Astrocyte (in vitro differentiated cells and primary cell): ENCODE measurements around the gene WDR4. TPM values are rescaled to one million over a fixed set of nuclear protein-coding genes. Genes with fewer than 3 reads are reported as not detected.

ENCODE experiments used
- DNase-seq: peaks from one replicate; pipeline ENCODE4 v3.0.0-alpha.2; 2010; ENCODE audit warnings: low read depth
- FAIRE-seq: peaks from 2 replicates; lab custom pipeline; 2011; peaks lifted over from hg19 to GRCh38; lab: Jason Lieb, UNC
- H2AFZ ChIP-seq: 2 replicates; pipeline ENCODE4 v1.6.0; 2012; ENCODE audit warnings: low read depth, low read length, inconsistent platforms
- H3K27ac ChIP-seq: 2 replicates; pipeline ENCODE4 v1.5.1; 2011; ENCODE audit warnings: low read depth, low read length, inconsistent platforms
- H3K27me3 ChIP-seq: 2 replicates; pipeline ENCODE4 v1.6.0; 2011; ENCODE audit warnings: low read length, inconsistent platforms; ENCODE audit not compliant: insufficient read depth
- H3K36me3 ChIP-seq: 2 replicates; pipeline ENCODE4 v1.5.1; 2011; ENCODE audit warnings: low read length, inconsistent platforms; ENCODE audit not compliant: insufficient read depth
- H3K4me1 ChIP-seq: 2 replicates; pipeline ENCODE4 v1.5.1; 2011; ENCODE audit warnings: low read length, inconsistent platforms; ENCODE audit not compliant: insufficient read depth
- H3K4me2 ChIP-seq: 2 replicates; pipeline ENCODE4 v1.6.0; 2012; ENCODE audit warnings: low read length, inconsistent platforms
- H3K4me3 ChIP-seq: 2 replicates; pipeline ENCODE4 v1.5.1; 2011; ENCODE audit warnings: low read depth, mild to moderate bottlenecking, low read length, inconsistent platforms; ENCODE audit not compliant: insufficient read depth
- H3K79me2 ChIP-seq: 2 replicates; pipeline ENCODE4 v1.6.0; 2012; ENCODE audit warnings: mild to moderate bottlenecking, low read length, inconsistent platforms; ENCODE audit not compliant: insufficient read depth
- H3K9ac ChIP-seq: 2 replicates; pipeline ENCODE4 v1.6.0; 2012; ENCODE audit warnings: mild to moderate bottlenecking, low read length, inconsistent platforms
- H3K9me3 ChIP-seq: 2 replicates; pipeline ENCODE4 v1.5.1; 2012; ENCODE audit warnings: low read depth, mild to moderate bottlenecking, low read length, inconsistent platforms; ENCODE audit not compliant: insufficient read depth
- H4K20me1 ChIP-seq: 2 replicates; pipeline ENCODE4 v1.6.0; 2012; ENCODE audit warnings: low read length, inconsistent platforms; ENCODE audit not compliant: insufficient read depth
- H3K27ac Mint-ChIP-seq: one replicate; pipeline ENCODE4 v1.8.0; 2021; ENCODE audit warnings: mild to moderate bottlenecking, mixed read lengths; ENCODE audit not compliant: unreplicated experiment
- H3K27me3 Mint-ChIP-seq: one replicate; pipeline ENCODE4 v1.8.0; 2021; ENCODE audit warnings: low read depth, mixed read lengths; ENCODE audit not compliant: unreplicated experiment
- H3K36me3 Mint-ChIP-seq: one replicate; pipeline ENCODE4 v1.8.0; 2021; ENCODE audit warnings: low read depth, mixed read lengths; ENCODE audit not compliant: unreplicated experiment
- H3K4me1 Mint-ChIP-seq: one replicate; pipeline ENCODE4 v1.8.0; 2021; ENCODE audit warnings: low read depth, mixed read lengths; ENCODE audit not compliant: unreplicated experiment
- H3K4me3 Mint-ChIP-seq: one replicate; pipeline ENCODE4 v1.8.0; 2021; ENCODE audit warnings: mild to moderate bottlenecking, moderate library complexity, mixed read lengths; ENCODE audit not compliant: unreplicated experiment
- H3K9me3 Mint-ChIP-seq: one replicate; pipeline ENCODE4 v1.8.0; 2021; ENCODE audit warnings: mild to moderate bottlenecking, mixed read lengths; ENCODE audit not compliant: unreplicated experiment
- CTCF ChIP-seq: IDR thresholded peaks from 2 replicates; pipeline ENCODE4 v1.5.1; 2011; ENCODE audit warnings: low read depth, mild to moderate bottlenecking, inconsistent platforms, low read length, moderate library complexity; ENCODE audit not compliant: insufficient read depth
- EZH2 ChIP-seq: IDR thresholded peaks from 2 replicates; pipeline ENCODE4 v1.6.1; 2012; ENCODE audit warnings: mild to moderate bottlenecking, low read length, inconsistent platforms; ENCODE audit not compliant: insufficient read depth
- total RNA-seq: library from RNA; stranded (reverse); gene quantifications from 2 replicates; pipeline ENCODE4 v1.2.1, GENCODE V29; 2021

Gene WDR4
- total RNA-seq, 1 donor from 2014 or later: 20.5 TPM

DNA sequence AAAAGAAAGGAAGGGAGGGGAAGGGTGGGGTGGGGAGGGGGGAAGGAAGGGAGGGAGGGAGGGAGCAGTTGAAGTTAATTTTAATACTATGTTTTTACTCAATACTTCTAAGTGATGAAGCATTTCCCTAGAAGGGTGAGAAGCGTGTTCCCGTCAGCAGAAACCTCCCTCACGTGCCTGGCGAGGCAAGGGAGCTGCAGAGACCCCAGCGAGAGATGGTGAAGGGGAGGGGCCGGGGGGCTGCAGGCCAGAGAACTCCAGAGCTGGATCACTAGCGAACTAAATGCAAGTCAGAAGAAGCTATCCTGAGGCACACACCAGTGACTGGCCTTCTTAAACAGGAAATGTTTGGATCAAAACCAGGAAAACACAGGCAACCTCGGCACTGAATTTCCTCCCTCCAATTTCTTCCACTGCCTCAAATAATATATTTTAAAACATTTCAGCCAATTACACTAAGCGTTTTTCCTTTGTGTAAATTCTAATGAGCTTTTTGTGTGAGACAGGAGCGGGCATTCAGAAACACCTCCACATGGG is 18.0 kb downstream of the WDR4 start:
- H3K79me2 ChIP-seq: peaks cover 83% of the 10 kb centered on the region
- H3K9me3 ChIP-seq: no peaks in the 10 kb centered on the region
- H3K4me3 Mint-ChIP-seq: no peak overlapping the region
- H4K20me1 ChIP-seq: peaks cover 90% of the 10 kb centered on the region
- H3K27me3 ChIP-seq: no peaks in the 10 kb centered on the region
- no peak for TF ChIP-seq EZH2
- TF ChIP-seq CTCF: no peak
- H3K27ac ChIP-seq: no peak overlapping the region
- peaks cover 19% of the 10 kb centered on the region for H3K36me3 Mint-ChIP-seq
- no peak for DNase-seq
- no peaks in the 10 kb centered on the region for H3K27me3 Mint-ChIP-seq
- H3K4me1 ChIP-seq: no peaks in the 10 kb centered on the region
- H3K9me3 Mint-ChIP-seq: no peaks in the 10 kb centered on the region
- H3K36me3 ChIP-seq: peaks cover 20% of the 10 kb centered on the region
- no peak overlapping the region for H2AFZ ChIP-seq
- H3K4me2 ChIP-seq: no peak overlapping the region
- no peaks in the 10 kb centered on the region for H3K4me1 Mint-ChIP-seq
- H3K4me3 ChIP-seq: no peak overlapping the region
- no peak overlapping the region for H3K27ac Mint-ChIP-seq
- no peak for FAIRE-seq
- H3K9ac ChIP-seq: no peak overlapping the region

- H3K27ac ChIP-seq: no peak overlapping the region
- no peaks in the 10 kb centered on the region for H3K9me3 ChIP-seq
- no peaks in the 10 kb centered on the region for H3K27me3 ChIP-seq
- H3K4me1 ChIP-seq: no peaks in the 10 kb centered on the region
- H3K4me3 ChIP-seq: no peak overlapping the region
- H3K4me3 Mint-ChIP-seq: no peak overlapping the region
- H3K79me2 ChIP-seq: peaks cover 73% of the 10 kb centered on the region
- H3K4me2 ChIP-seq: no peak overlapping the region
- H4K20me1 ChIP-seq: peaks cover 89% of the 10 kb centered on the region
- no peak overlapping the region for H3K9ac ChIP-seq
- H3K36me3 ChIP-seq: peaks cover 28% of the 10 kb centered on the region
- no peak for TF ChIP-seq EZH2
- no peak for TF ChIP-seq CTCF
- no peaks in the 10 kb centered on the region for H3K27me3 Mint-ChIP-seq
- peaks cover 19% of the 10 kb centered on the region for H3K36me3 Mint-ChIP-seq
- H2AFZ ChIP-seq: no peak overlapping the region
- FAIRE-seq: no peak
- no peaks in the 10 kb centered on the region for H3K4me1 Mint-ChIP-seq
- H3K27ac Mint-ChIP-seq: no peak overlapping the region
- no peaks in the 10 kb centered on the region for H3K9me3 Mint-ChIP-seq
- DNase-seq: no peak
Observed at GRCh38 chr21:42860345-42860744, 19.0 kb downstream of the WDR4 start.

DNA sequence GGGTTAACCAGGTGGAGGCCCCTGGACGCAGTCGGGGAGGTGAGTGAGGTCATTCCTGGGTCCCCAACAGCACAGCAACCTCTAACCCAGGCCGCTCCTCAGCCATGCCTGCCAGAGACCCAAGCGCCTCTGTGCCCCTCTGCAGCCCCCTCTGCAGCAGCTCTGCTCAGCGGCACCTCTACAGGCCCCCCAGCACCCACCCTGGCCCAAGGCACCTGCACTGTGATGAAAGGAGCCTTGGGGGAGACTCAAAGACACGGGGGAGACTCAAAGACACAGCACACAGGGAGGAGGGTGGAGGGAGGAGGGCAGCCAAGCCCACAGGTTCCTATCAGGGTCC is 19.5 kb downstream of the WDR4 start:
- peaks cover 86% of the 10 kb centered on the region for H4K20me1 ChIP-seq
- H3K27ac ChIP-seq: no peak overlapping the region
- H3K79me2 ChIP-seq: peaks cover 68% of the 10 kb centered on the region
- H3K4me3 Mint-ChIP-seq: no peak overlapping the region
- FAIRE-seq (no peak), DNase-seq (no peak)
- H3K9me3 Mint-ChIP-seq: no peaks in the 10 kb centered on the region
- peaks cover 19% of the 10 kb centered on the region for H3K36me3 Mint-ChIP-seq
- no peaks in the 10 kb centered on the region for H3K9me3 ChIP-seq
- H3K27ac Mint-ChIP-seq: no peak overlapping the region
- no peak overlapping the region for H2AFZ ChIP-seq
- no peak overlapping the region for H3K4me2 ChIP-seq
- H3K4me3 ChIP-seq: no peak overlapping the region
- no peaks in the 10 kb centered on the region for H3K27me3 ChIP-seq
- H3K27me3 Mint-ChIP-seq: no peaks in the 10 kb centered on the region
- TF ChIP-seq EZH2: no peak
- TF ChIP-seq CTCF: no peak
- H3K4me1 ChIP-seq: no peaks in the 10 kb centered on the region
- H3K36me3 ChIP-seq: peaks cover 32% of the 10 kb centered on the region
- no peaks in the 10 kb centered on the region for H3K4me1 Mint-ChIP-seq
- no peak overlapping the region for H3K9ac ChIP-seq
